PC-9 (cell line): ENCODE data around the gene PLXND1.

Experiments used
- CTCF ChIP-seq: fragments of 200-600 bp; sonication (generic); conservative IDR thresholded peaks from 2 replicates; pipeline ENCODE4 v1.6.1; 2017; ENCODE audit warnings: mixed run types, antibody characterized with exemption, mild to moderate bottlenecking, moderate library complexity
- EZH2 ChIP-seq: fragments of 200-600 bp; sonication (generic); IDR thresholded peaks from 2 replicates; pipeline ENCODE4 v1.8.0; 2017; ENCODE audit warnings: antibody characterized with exemption, low read depth

- TF ChIP-seq CTCF (peak; percentile 92), EZH2 (no peak)
Measured at GRCh38 chr3:129627350-129628168, 21.1 kb upstream of the PLXND1 start.
